Pulmonary artery endothelial cell (primary cell): ENCODE results near the gene NPNT. TPM values are rescaled to one million over a fixed set of nuclear protein-coding genes. Genes with fewer than 3 reads are reported as not detected.

Experiments used
- DNase-seq: peaks from one replicate; pipeline ENCODE4 v3.0.0-alpha.2; 2011; ENCODE audit warnings: low read depth, low spot score
- total RNA-seq: library from RNA; depleted of rRNA; stranded (reverse); fragments of >200 nt; gene quantifications from 2 replicates; pipeline ENCODE4 v1.2.3, GENCODE V29; 2014

Gene NPNT
- total RNA-seq, 1 donor from 2014 or later = under 0.01 TPM

GRCh38 chr4:105969575-105969974 is 74.3 kb downstream of the NPNT start:
- no peak for DNase-seq

GRCh38 chr4:105970371-105970770 is 75.1 kb downstream of the NPNT start:
- DNase-seq = no peak

- no peak for DNase-seq
Measured at GRCh38 chr4:105971036-105971435, 75.8 kb downstream of the NPNT start.

- DNase-seq = no peak
Measured at GRCh38 chr4:105972946-105973621, 77.8 kb downstream of the NPNT start.

- DNase-seq = no peak
Measured at GRCh38 chr4:105976915-105977314, 81.6 kb downstream of the NPNT start.

- no peak for DNase-seq
Measured at GRCh38 chr4:105978684-105979296, 83.5 kb downstream of the NPNT start.

- no peak for DNase-seq
Measured at GRCh38 chr4:105979506-105979905, 84.2 kb downstream of the NPNT start.

- DNase-seq = no peak
Measured at GRCh38 chr4:105988671-105989070, 93.4 kb downstream of the NPNT start.

- peak; percentile 41 for DNase-seq
Measured at GRCh38 chr4:105989485-105990242, 94.4 kb downstream of the NPNT start.

- DNase-seq = peak; percentile 95
Measured at GRCh38 chr4:105990933-105991332, 95.7 kb downstream of the NPNT start.

GRCh38 chr4:105991726-105992125 is 96.5 kb downstream of the NPNT start:
- DNase-seq = no peak

GRCh38 chr4:105992641-105993305 is 97.5 kb downstream of the NPNT start:
- DNase-seq = no peak

GRCh38 chr4:105994061-105994460 is 98.8 kb downstream of the NPNT start:
- no peak for DNase-seq

- no peak for DNase-seq
Measured at GRCh38 chr4:105994841-105995501, 99.7 kb downstream of the NPNT start.

- DNase-seq = no peak
Measured at GRCh38 chr4:105996845-105997244, 101.6 kb downstream of the NPNT start.

GRCh38 chr4:105998171-105999063 is 103.1 kb downstream of the NPNT start:
- DNase-seq = no peak

- no peak for DNase-seq
Measured at GRCh38 chr4:106002994-106003393, 107.7 kb downstream of the NPNT start.

- no peak for DNase-seq
Measured at GRCh38 chr4:106010761-106011160, 115.5 kb downstream of the NPNT start.

- no peak for DNase-seq
Measured at GRCh38 chr4:106011387-106011786, 116.1 kb downstream of the NPNT start.

GRCh38 chr4:106017975-106018374 is 122.7 kb downstream of the NPNT start:
- no peak for DNase-seq
